Gastrocnemius medialis (tissue), 4 donors: ENCODE data around the gene TBX1. TPM values are rescaled to one million over a fixed set of nuclear protein-coding genes. Genes with fewer than 3 reads are reported as not detected.
"Not testable (repeated sequence)": the region's sequence is repeated elsewhere in the genome, so short reads cannot be mapped to it uniquely, and the experiment has no call there.

Source experiments
- ATAC-seq, 2 donors: fragments of 150-250 bp; one replicate each; pipeline ENCODE4 v1.9.1; 2016
- DNase-seq, 2 donors: peaks; one replicate each; pipeline ENCODE4 v3.0.0-alpha.2; 2019
- H3K27ac ChIP-seq, 4 donors: fragments of 200-600 bp; sonication (generic); 1 replicate in 1 of 4; 2 replicates in 3 of 4; pipeline ENCODE4 v1.5.1; 2016 to 2018; ENCODE audit warnings: mild to moderate bottlenecking in 2 of 4, moderate library complexity in 1 of 4
- H3K27me3 ChIP-seq, 3 donors: fragments of 200-600 bp; sonication (generic) in 2 of 3; 1 replicate in 1 of 3; 2 replicates in 2 of 3; pipeline versions ENCODE4 v1.5.1 to v1.6.0; 2016 to 2019; ENCODE audit warnings: mild to moderate bottlenecking in 1 of 3, moderate library complexity in 1 of 3
- H3K36me3 ChIP-seq, 2 donors: fragments of 200-600 bp; sonication (generic) in 1 of 2; one replicate each; pipeline ENCODE4 v1.5.1; 2017 to 2018
- H3K4me1 ChIP-seq, 2 donors: fragments of 200-600 bp; sonication (generic) in 1 of 2; one replicate each; pipeline ENCODE4 v1.5.1; 2016 to 2017; ENCODE audit warnings: mild to moderate bottlenecking in 2 of 2
- H3K4me3 ChIP-seq, 4 donors: fragments of 200-600 bp; sonication (generic) in 3 of 4; 1 replicate in 1 of 4; 2 replicates in 3 of 4; pipeline ENCODE4 v1.5.1; 2016 to 2019; ENCODE audit warnings: mild to moderate bottlenecking in 2 of 4
- H3K9me3 ChIP-seq, 3 donors: fragments of 200-600 bp; sonication (generic) in 2 of 3; 1 replicate in 1 of 3; 2 replicates in 2 of 3; pipeline ENCODE4 v1.5.1; 2016 to 2019
- POLR2A ChIP-seq, 2 donors: fragments of 450-650 bp; IDR thresholded peaks; one replicate each; pipeline ENCODE4 v1.6.1; 2017; ENCODE audit warnings: antibody characterized with exemption in 2 of 2, mild to moderate bottlenecking in 2 of 2, moderate library complexity in 2 of 2
- in situ Hi-C, 4 donors: fragments of 200-750 bp; cut with MboI; loops; one replicate each; pipeline versions ENCODE4 v1.15.0 to v1.8.0; 2017; ENCODE audit warnings: low sequenced_read_pairs in 4 of 4
- intact Hi-C: fragments of 100-400 bp; cut with DNase I; formaldehyde crosslinking; loops from one replicate; pipeline ENCODE4 v1.15.1; 2023; ENCODE audit warnings: low total_unique reads
- total RNA-seq, 4 donors: library from RNA; depleted of rRNA; stranded (reverse); fragments of >200 nt; gene quantifications; one replicate each; pipeline versions ENCODE4 v1.1.0 to v1.2.3, GENCODE V29; 2016
- TF ChIP-seq, protein P1 (sequence below), 5 experiments: fragments of 450-650 bp in 3 of 5; fragments of 200-600 bp in 2 of 5; sonication (generic) in 2 of 5; IDR thresholded peaks in 4 of 5; conservative IDR thresholded peaks in 1 of 5; 1 replicate in 4 of 5; 2 replicates in 1 of 5; pipeline ENCODE4 v1.5.1; 2016 to 2019; ENCODE audit warnings: antibody characterized with exemption in 5 of 5, mild to moderate bottlenecking in 3 of 5, moderate library complexity in 3 of 5

Gene TBX1
- total RNA-seq, 4 donors from 2014 or later = 27.9 to 38.9 (median 36.3) TPM

DNA sequence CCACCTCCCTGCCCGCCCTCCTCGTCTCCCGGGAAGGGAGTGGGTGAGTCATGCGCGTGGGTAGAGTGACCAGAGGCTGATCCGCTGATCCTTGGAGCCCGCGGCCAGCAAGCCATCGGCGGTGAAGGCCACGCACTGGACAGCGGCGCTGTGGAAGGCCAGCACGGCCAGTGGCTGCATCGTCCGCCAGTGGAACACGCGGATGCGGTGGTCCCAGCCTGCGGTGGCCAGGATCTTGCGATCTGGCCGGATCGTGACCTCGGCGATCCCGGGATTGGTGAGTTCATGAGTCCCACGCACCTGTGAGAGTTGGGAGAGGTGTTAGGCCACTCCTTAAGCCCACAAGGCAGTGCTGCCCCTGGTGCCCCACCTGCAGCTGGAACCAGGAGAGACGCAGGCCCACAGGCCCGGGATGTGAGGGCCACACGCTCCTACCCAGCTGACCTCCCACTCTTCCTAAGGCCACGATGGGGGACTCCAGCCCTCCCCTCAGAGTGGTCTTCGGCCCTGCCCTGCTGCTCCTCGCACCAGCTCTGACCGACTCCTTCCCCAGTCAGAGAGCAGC lies 28.2 kb downstream of the TBX1 start:
- H3K36me3 ChIP-seq = no peaks in the 10 kb centered on the region
- H3K27ac ChIP-seq = no peak overlapping the region
- H3K4me1 ChIP-seq = no peaks in the 10 kb centered on the region
- no peaks in the 10 kb centered on the region for H3K9me3 ChIP-seq
- DNase-seq (no peak), ATAC-seq (no peak)
- in situ Hi-C loops = no loop called here
- H3K27me3 ChIP-seq = no peaks in the 10 kb centered on the region
- TF ChIP-seq POLR2A (IDR thresholded peaks at IDR 0.05) = no peak
- TF ChIP-seq, protein P1, sequence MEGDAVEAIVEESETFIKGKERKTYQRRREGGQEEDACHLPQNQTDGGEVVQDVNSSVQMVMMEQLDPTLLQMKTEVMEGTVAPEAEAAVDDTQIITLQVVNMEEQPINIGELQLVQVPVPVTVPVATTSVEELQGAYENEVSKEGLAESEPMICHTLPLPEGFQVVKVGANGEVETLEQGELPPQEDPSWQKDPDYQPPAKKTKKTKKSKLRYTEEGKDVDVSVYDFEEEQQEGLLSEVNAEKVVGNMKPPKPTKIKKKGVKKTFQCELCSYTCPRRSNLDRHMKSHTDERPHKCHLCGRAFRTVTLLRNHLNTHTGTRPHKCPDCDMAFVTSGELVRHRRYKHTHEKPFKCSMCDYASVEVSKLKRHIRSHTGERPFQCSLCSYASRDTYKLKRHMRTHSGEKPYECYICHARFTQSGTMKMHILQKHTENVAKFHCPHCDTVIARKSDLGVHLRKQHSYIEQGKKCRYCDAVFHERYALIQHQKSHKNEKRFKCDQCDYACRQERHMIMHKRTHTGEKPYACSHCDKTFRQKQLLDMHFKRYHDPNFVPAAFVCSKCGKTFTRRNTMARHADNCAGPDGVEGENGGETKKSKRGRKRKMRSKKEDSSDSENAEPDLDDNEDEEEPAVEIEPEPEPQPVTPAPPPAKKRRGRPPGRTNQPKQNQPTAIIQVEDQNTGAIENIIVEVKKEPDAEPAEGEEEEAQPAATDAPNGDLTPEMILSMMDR (IDR thresholded peaks at IDR 0.05 in 4 of 5, conservative IDR thresholded peaks at IDR 0.05 in 1 of 5) = no peak
- no peak overlapping the region for H3K4me3 ChIP-seq
- intact Hi-C loops = no loop called here

DNA sequence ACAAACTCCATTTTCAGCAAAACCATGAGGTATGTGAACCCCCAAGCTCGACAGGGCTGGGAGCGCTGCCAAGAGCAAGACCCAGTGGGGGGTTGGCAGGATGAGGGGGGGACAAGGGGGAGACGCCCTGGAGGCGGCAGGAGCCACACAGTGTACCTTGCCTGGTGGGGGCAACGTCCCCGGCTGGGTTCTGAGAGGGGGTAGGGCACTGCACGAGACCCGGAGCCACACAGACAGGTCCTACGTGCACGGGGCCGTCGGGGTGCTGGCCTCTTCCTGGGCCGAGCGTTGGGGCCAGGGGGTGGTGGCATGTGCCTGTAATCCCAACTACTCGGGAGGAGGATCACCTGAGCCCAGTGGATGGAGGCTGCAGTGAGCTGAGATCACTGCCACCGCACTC lies 28.8 kb downstream of the TBX1 start:
- intact Hi-C loops = no loop called here
- H3K27ac ChIP-seq = no peak overlapping the region
- no peaks in the 10 kb centered on the region for H3K36me3 ChIP-seq
- no peaks in the 10 kb centered on the region for H3K9me3 ChIP-seq
- in situ Hi-C loops = no loop called here
- H3K4me1 ChIP-seq = no peaks in the 10 kb centered on the region
- H3K27me3 ChIP-seq = no peaks in the 10 kb centered on the region
- no peak overlapping the region for H3K4me3 ChIP-seq
- DNase-seq (no peak), ATAC-seq (no peak)
- TF ChIP-seq, protein P1 (IDR thresholded peaks at IDR 0.05 in 4 of 5, conservative IDR thresholded peaks at IDR 0.05 in 1 of 5) = no peak
- TF ChIP-seq POLR2A (IDR thresholded peaks at IDR 0.05) = no peak

DNA sequence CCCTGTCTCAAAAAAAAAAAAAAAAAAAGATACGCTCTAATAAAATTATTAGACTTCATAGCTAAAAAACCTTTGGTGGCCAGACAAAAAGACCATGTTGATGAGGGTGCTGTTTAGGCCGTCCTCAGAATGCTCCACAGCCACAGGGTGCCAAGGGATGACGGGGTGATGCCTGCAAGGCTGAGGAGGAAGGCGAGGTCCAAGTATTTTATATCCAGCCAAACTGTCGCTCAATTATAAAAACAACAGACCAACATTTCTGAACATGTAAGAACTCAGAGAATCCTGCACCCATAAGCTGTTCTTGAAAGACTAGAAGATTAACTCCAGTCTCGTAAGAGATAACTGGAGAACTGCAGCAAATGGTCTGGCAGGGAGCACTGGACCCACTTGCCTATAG lies 29.2 kb downstream of the TBX1 start:
- DNase-seq (no peak), ATAC-seq (no peak)
- TF ChIP-seq, protein P1 (IDR thresholded peaks at IDR 0.05 in 4 of 5, conservative IDR thresholded peaks at IDR 0.05 in 1 of 5) = no peak
- Histone ChIP-seq H3K27ac (no peak overlapping the region), H3K9me3 (no peaks in the 10 kb centered on the region), H3K36me3 (no peaks in the 10 kb centered on the region), H3K4me1 (no peaks in the 10 kb centered on the region), H3K4me3 (no peak overlapping the region), H3K27me3 (no peaks in the 10 kb centered on the region)
- intact Hi-C loops (no loop called here), in situ Hi-C loops (no loop called here)

DNA sequence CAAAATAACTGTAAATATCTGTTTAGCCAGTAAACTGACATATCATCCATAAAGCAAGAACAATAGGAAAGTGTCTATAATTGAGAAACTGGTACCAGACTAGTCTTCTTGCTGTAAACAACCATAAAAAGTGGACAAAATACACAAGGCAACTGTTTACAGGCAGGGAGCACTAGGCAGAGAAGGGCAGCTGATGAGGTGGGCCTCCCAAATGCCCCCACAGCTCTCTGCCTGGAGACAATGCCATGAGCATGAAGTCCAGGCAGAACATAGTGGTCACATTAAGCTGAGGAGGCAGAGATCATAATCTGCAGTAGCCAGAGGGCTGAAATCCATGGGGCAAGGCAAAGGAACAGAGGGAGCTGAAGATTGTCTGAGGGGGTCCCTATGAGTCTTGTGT lies 30.7 kb downstream of the TBX1 start:
- Histone ChIP-seq H3K9me3 (no peaks in the 10 kb centered on the region), H3K36me3 (no peaks in the 10 kb centered on the region), H3K4me1 (no peaks in the 10 kb centered on the region), H3K27ac (no peak overlapping the region), H3K4me3 (no peak overlapping the region), H3K27me3 (no peaks in the 10 kb centered on the region)
- no peak for TF ChIP-seq POLR2A (IDR thresholded peaks at IDR 0.05)
- TF ChIP-seq, protein P1 (IDR thresholded peaks at IDR 0.05 in 4 of 5, conservative IDR thresholded peaks at IDR 0.05 in 1 of 5) = no peak
- in situ Hi-C loops (no loop called here), intact Hi-C loops (no loop called here)
- no peak for ATAC-seq
- no peak for DNase-seq

DNA sequence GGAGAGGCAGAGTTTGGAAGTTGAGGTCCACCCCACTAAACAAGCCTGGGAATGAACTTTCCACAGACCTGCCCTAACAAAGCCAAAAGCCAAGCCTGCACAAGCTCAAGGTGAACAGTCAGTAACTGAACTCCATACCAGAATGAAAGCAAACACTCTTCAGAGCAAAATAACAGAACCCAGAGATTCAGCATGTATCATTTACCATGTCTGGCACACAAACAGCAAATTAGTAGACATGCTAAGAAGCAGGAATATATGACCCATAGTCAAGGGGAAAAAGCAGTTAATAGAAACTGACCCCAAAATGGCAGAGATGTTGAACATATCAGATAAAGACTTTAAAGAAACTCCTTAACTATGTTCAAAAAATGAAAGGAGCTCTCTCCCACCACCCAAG lies 31.3 kb downstream of the TBX1 start:
- H3K27me3 ChIP-seq = no peaks in the 10 kb centered on the region
- in situ Hi-C loops = no loop called here
- no peaks in the 10 kb centered on the region for H3K4me1 ChIP-seq
- no peak for DNase-seq
- no peak overlapping the region for H3K4me3 ChIP-seq
- ATAC-seq = no peak
- TF ChIP-seq POLR2A (IDR thresholded peaks at IDR 0.05) = no peak
- TF ChIP-seq, protein P1 (IDR thresholded peaks at IDR 0.05 in 4 of 5, conservative IDR thresholded peaks at IDR 0.05 in 1 of 5) = no peak
- intact Hi-C loops = no loop called here
- H3K36me3 ChIP-seq = no peaks in the 10 kb centered on the region
- H3K27ac ChIP-seq = no peak overlapping the region
- no peaks in the 10 kb centered on the region for H3K9me3 ChIP-seq

DNA sequence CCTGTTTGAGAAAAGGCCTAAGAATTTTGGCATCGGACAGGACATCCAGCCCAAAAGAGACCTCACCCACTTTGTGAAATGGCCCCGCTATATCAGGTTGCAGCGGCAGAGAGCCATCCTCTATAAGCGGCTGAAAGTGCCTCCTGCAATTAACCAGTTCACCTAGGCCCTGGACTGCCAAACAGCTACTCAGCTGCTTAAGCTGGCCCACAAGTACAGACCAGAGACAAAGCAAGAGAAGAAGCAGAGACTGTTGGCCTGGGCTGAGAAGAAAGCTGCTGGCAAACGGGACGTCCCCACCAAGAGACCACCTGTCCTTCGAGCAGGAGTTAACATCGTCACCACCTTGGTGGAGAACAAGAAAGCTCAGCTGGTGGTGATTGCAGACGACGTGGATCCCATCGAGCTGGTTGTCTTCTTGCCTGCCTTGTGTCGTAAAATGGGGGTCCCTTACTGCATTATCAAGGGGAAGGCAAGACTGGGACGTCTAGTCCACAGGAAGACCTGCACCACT lies 31.9 kb downstream of the TBX1 start:
- H3K4me3 ChIP-seq, H3K36me3 ChIP-seq, DNase-seq, in situ Hi-C loops, intact Hi-C loops, H3K27ac ChIP-seq, ATAC-seq, H3K4me1 ChIP-seq, H3K9me3 ChIP-seq, H3K27me3 ChIP-seq: not testable (repeated sequence)
